Tibial artery (tissue), 4 donors: Measurements from ENCODE around the gene CSMD2.

Source experiments
- DNase-seq, 2 donors: peaks; one replicate each; pipeline ENCODE4 v3.0.0-alpha.2; 2019
- H3K27ac ChIP-seq, 2 donors: fragments of 200-600 bp; sonication (generic) in 1 of 2; 1 replicate in 1 of 2; 2 replicates in 1 of 2; pipeline ENCODE4 v1.5.1; 2018 to 2019; ENCODE audit warnings: mild to moderate bottlenecking in 1 of 2
- H3K27me3 ChIP-seq, 2 donors: fragments of 200-600 bp; sonication (generic) in 1 of 2; one replicate each; pipeline versions ENCODE4 v1.5.1 to v1.6.0; 2016 to 2019
- H3K36me3 ChIP-seq, 3 donors: fragments of 200-600 bp; sonication (generic) in 2 of 3; one replicate each; pipeline ENCODE4 v1.5.1; 2016 to 2019; ENCODE audit warnings: mild to moderate bottlenecking in 2 of 3
- H3K4me1 ChIP-seq, 4 donors: fragments of 200-600 bp; sonication (generic) in 2 of 4; 1 replicate in 3 of 4; 2 replicates in 1 of 4; pipeline ENCODE4 v1.5.1; 2016 to 2019
- H3K4me3 ChIP-seq, 2 donors: fragments of 200-600 bp; sonication (generic) in 1 of 2; 1 replicate in 1 of 2; 2 replicates in 1 of 2; pipeline ENCODE4 v1.5.1; 2018 to 2019; ENCODE audit warnings: mild to moderate bottlenecking in 2 of 2
- H3K9me3 ChIP-seq, 3 donors: fragments of 200-600 bp; sonication (generic) in 1 of 3; one replicate each; pipeline ENCODE4 v1.5.1; 2016 to 2019
- intact Hi-C: fragments of 100-400 bp; cut with DNase I; formaldehyde crosslinking; loops from one replicate; pipeline ENCODE4 v1.15.0; 2023; ENCODE audit warnings: low total_unique reads
- TF ChIP-seq, protein P1 (sequence below), 2 experiments: fragments of 200-600 bp in 1 of 2; fragments of 450-650 bp in 1 of 2; IDR thresholded peaks; one replicate each; pipeline ENCODE4 v1.5.1; 2017 to 2019; ENCODE audit warnings: antibody characterized with exemption in 2 of 2, mild to moderate bottlenecking in 1 of 2, moderate library complexity in 1 of 2

CSMD2 gene

DNA sequence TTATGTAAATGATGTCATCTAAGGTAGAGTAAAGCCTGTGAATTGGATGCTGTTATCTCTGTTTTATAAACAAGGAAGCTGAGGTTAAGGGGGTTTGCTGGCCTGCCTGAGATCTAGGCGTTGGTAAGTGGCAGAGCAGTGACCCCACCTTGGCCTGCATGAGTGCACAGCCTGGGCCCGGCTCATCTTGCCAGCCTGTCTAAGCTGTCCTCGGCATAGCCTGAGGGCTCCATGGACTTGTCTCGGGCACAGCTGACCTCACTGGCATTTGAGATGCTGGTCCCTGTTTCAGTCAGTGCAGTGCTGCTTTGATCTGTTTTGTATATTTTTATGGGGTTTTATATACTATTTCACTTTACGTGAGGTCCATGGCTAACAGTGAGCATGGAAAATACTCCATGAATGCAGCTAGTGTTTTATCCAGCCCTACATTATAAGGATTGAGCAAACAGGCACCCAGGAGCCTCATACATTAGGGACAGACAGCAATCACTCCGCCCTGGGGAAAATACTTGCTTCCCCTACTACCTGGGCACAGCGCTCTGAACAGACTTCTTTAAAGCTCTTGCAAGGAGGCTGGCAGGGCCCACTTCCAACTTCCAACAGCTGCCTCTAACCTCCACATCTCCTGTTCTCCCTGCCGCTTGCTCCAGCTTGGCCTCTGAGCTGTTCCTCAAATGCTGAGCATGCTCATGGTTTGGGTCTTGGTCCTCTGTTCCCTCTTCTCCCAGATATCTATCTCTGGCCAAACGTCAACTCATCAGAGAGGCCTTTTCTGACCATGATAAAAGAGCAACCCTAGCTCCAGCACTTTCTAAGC is 451.8 kb downstream of the CSMD2 start:
- intact Hi-C loops: no loop called here
- Histone ChIP-seq H3K27ac (no peak overlapping the region), H3K4me3 (no peak overlapping the region), H3K4me1 (no peaks in the 10 kb centered on the region), H3K36me3 (no peaks in the 10 kb centered on the region), H3K9me3 (no peaks in the 10 kb centered on the region), H3K27me3 (peaks cover 0 to 14% of the 10 kb centered on the region in 2 donors)
- TF ChIP-seq, protein P1, sequence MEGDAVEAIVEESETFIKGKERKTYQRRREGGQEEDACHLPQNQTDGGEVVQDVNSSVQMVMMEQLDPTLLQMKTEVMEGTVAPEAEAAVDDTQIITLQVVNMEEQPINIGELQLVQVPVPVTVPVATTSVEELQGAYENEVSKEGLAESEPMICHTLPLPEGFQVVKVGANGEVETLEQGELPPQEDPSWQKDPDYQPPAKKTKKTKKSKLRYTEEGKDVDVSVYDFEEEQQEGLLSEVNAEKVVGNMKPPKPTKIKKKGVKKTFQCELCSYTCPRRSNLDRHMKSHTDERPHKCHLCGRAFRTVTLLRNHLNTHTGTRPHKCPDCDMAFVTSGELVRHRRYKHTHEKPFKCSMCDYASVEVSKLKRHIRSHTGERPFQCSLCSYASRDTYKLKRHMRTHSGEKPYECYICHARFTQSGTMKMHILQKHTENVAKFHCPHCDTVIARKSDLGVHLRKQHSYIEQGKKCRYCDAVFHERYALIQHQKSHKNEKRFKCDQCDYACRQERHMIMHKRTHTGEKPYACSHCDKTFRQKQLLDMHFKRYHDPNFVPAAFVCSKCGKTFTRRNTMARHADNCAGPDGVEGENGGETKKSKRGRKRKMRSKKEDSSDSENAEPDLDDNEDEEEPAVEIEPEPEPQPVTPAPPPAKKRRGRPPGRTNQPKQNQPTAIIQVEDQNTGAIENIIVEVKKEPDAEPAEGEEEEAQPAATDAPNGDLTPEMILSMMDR (IDR thresholded peaks at IDR 0.05): no peak
- DNase-seq: no peak

DNA sequence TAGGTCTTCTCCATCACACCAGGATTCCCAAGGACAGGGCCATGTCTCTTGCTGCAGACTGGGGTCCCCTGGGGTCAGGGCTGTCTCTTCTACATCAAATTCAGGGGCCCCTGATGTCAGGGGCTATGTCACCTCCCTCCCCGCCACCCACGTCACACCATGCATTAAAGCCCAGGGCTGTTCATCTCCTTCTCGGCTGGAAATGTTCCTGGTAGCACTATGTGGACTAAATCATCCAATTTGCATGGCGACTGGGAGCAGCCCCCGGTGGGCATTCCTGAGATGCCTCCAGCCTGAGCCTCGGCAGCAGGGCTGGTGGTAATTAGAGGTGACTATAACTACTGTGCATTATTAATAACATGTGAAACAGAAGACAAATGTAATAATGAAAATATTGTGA is 452.8 kb downstream of the CSMD2 start:
- peaks cover 0 to 19% of the 10 kb centered on the region in 2 donors for H3K27me3 ChIP-seq
- H3K4me1 ChIP-seq: no peaks in the 10 kb centered on the region
- no peaks in the 10 kb centered on the region for H3K36me3 ChIP-seq
- no peak overlapping the region for H3K4me3 ChIP-seq
- no peak overlapping the region for H3K27ac ChIP-seq
- no peak for DNase-seq
- H3K9me3 ChIP-seq: no peaks in the 10 kb centered on the region
- TF ChIP-seq, protein P1 (IDR thresholded peaks at IDR 0.05): no peak
- intact Hi-C loops: no loop called here

DNA sequence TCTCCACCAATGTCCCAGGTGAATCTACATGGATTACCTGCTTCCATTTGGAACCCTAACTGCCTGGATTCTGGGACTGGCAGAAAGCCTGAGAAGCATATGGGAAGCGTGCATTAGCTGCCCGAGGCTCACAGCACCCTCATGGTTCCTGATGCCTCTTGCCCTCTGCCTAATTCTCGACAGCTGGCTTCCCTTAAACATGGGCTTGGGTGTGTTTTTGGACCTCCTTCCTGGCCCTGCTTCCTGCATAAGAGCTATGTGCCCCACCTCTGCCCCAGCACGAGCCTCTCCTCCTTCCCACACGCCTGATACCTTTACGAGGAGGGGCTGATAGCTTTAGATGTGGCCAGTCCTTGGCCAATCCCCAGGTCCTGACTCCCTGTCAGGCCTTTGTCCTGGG is 453.5 kb downstream of the CSMD2 start:
- Histone ChIP-seq H3K27ac (no peak overlapping the region), H3K4me3 (no peak overlapping the region), H3K4me1 (no peaks in the 10 kb centered on the region), H3K36me3 (no peaks in the 10 kb centered on the region), H3K27me3 (peaks cover 0 to 22% of the 10 kb centered on the region in 2 donors), H3K9me3 (no peaks in the 10 kb centered on the region)
- TF ChIP-seq, protein P1 (IDR thresholded peaks at IDR 0.05): no peak
- intact Hi-C loops: no loop called here
- DNase-seq: no peak

DNA sequence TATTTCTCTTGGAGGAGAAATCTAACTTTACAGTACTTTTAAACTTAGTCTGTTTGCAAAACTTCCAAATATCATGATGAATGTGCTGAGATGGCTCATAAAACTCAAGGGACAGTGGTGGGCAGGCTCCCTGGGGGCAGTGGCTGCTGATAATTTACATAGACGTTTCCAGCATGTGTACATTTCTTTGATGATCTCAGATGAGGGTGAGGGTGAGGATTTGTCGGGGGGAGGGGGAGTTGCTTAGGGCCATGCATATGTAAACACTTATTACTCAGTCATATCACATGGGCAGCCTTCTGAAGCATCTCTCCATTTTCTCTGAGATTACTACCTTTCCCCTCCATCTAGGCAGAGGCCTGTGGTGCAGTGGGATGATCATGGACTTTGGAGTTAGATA is 454.1 kb downstream of the CSMD2 start:
- no peak for DNase-seq
- intact Hi-C loops: no loop called here

DNA sequence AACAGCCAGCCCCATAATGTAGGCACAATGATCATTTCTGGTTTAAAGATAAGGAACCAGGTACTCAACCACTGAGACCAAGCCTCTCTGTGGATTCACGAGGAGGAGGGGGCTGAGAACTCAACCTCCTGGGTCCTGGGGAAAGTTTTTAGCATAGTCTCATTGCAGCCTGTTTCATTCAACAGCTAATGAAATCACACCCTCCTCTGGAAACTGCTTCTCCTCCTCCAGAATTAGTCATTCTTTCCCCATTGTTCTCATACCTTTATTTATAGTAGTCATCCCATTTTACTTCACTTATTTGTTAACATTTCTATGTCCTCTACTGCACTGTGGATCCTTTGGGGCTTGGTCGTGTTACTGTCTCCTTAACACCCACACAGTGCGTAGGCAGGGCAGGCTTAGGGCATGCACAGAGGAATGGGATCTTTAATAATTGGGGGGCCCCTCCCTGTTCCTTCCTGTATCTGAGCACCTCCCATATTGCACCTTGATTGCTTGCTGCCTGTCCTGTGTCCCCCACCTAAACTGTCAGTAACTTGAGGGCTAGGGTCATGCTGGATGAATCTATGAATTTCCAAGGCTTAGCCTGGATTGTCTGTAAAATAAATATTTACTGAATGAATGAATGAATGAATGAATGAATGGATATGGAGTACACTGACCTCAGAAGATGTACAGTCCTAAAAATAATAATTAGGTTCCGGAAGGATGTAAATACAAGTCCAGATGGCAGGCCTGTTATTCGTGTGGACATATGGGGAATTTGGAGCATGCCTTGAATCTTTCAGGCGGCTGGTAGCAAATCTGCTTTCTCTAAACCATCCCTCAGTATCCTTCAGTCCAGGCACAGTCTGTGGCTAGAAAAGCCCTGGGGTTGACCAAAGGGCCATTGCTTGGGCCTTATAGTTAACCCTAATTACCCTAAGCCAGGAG is 455.0 kb downstream of the CSMD2 start:
- TF ChIP-seq, protein P1 (IDR thresholded peaks at IDR 0.05): no peak
- no peak for DNase-seq
- H3K27ac ChIP-seq: no peak overlapping the region
- H3K4me3 ChIP-seq: no peak overlapping the region
- H3K4me1 ChIP-seq: no peaks in the 10 kb centered on the region
- no peaks in the 10 kb centered on the region for H3K9me3 ChIP-seq
- H3K36me3 ChIP-seq: no peaks in the 10 kb centered on the region
- intact Hi-C loops: no loop called here
- peaks cover 0 to 22% of the 10 kb centered on the region in 2 donors for H3K27me3 ChIP-seq

More for the DNA sequence above, 454.1 kb downstream of the CSMD2 start:
- Histone ChIP-seq H3K27me3 (peaks cover 0 to 22% of the 10 kb centered on the region in 2 donors), H3K9me3 (no peaks in the 10 kb centered on the region), H3K27ac (no peak overlapping the region), H3K4me3 (no peak overlapping the region), H3K4me1 (no peaks in the 10 kb centered on the region), H3K36me3 (no peaks in the 10 kb centered on the region)
- TF ChIP-seq, protein P1 (IDR thresholded peaks at IDR 0.05): no peak
